SK-N-SH (cell line): Measurements from ENCODE around the gene TMEM266. TPM values are rescaled to one million over a fixed set of nuclear protein-coding genes. Genes with fewer than 3 reads are reported as not detected.

Source experiments
- CTCF ChIA-PET: fragments of 300-600, 350-600 bp; formaldehyde crosslinking; extraction: SDS; loops from one replicate; lab custom pipeline; 2021; lab: Yijun Ruan, JAX
- POLR2A ChIA-PET: fragments of 350-600 bp; sonication (Branson Sonifier 250); formaldehyde crosslinking; extraction: SDS; loops from one replicate; lab custom pipeline; 2020; ENCODE audit warnings: antibody characterized with exemption, inconsistent platforms; lab: Yijun Ruan, JAX
- DNase-seq: peaks from one replicate; pipeline ENCODE4 v3.0.0; 2012
- H2AFZ ChIP-seq: fragments of 200-600 bp; sonication (generic); 2 replicates; pipeline ENCODE4 v1.8.1; 2016; ENCODE audit warnings: antibody characterized with exemption, mild to moderate bottlenecking, low read depth
- H3F3A ChIP-seq: fragments of 200-600 bp; sonication (generic); replicated peaks from 2 replicates; pipeline ENCODE3; 2016; ENCODE audit warnings: antibody characterized with exemption, mild to moderate bottlenecking; ENCODE audit not compliant: insufficient read depth
- H3K27ac ChIP-seq, 2 experiments: fragments of 200-500 bp in 1 of 2; fragments of 200-600 bp in 1 of 2; sonication (Bioruptor generic) in 1 of 2; sonication (generic), shearing (Covaris generic) in 1 of 2; 2 replicates each; pipeline versions ENCODE4 v1.5.1 to v1.6.1; 2014 to 2016; ENCODE audit warnings: low read depth in 2 of 2, inconsistent platforms in 1 of 2, low read length in 1 of 2, mild to moderate bottlenecking in 1 of 2, mixed read lengths in 1 of 2
- H3K27me3 ChIP-seq: fragments of 200-600 bp; sonication (generic), shearing (Covaris generic); 2 replicates; pipeline ENCODE4 v1.6.1; 2016; ENCODE audit warnings: mixed run types; ENCODE audit not compliant: insufficient read depth
- H3K36me3 ChIP-seq, 2 experiments: fragments of 200-500 bp in 1 of 2; fragments of 200-600 bp in 1 of 2; sonication (Bioruptor generic) in 1 of 2; sonication (generic) in 1 of 2; replicated peaks in 1 of 2; 2 replicates each; pipeline versions ENCODE3 to v1.5.1; 2014 to 2016; ENCODE audit warnings: low read length in 1 of 2, mild to moderate bottlenecking in 1 of 2; ENCODE audit not compliant: insufficient read depth in 2 of 2, control insufficient read depth in 1 of 2
- H3K4me1 ChIP-seq, 2 experiments: fragments of 200-500 bp in 1 of 2; fragments of 200-600 bp in 1 of 2; sonication (Bioruptor generic) in 1 of 2; sonication (generic), shearing (Covaris generic) in 1 of 2; 2 replicates each; pipeline versions ENCODE4 v1.5.1 to v1.6.1; 2014 to 2016; ENCODE audit warnings: low read depth in 1 of 2, low read length in 1 of 2, mixed run types in 1 of 2; ENCODE audit not compliant: insufficient read depth in 2 of 2, control insufficient read depth in 1 of 2
- H3K4me2 ChIP-seq: fragments of 200-600 bp; sonication (generic), shearing (Covaris generic); 2 replicates; pipeline ENCODE4 v1.6.1; 2017; ENCODE audit warnings: mixed run types
- H3K4me3 ChIP-seq, 2 experiments: fragments of 200-500 bp in 1 of 2; fragments of 200-600 bp in 1 of 2; sonication (Bioruptor generic) in 1 of 2; sonication (generic), shearing (Covaris generic) in 1 of 2; 2 replicates each; pipeline versions ENCODE4 v1.5.1 to v1.8.1; 2014 to 2016; ENCODE audit warnings: low read depth in 2 of 2, inconsistent platforms in 1 of 2, low read length in 1 of 2, mild to moderate bottlenecking in 1 of 2, mixed read lengths in 1 of 2, moderate library complexity in 1 of 2
- H3K79me2 ChIP-seq: fragments of 200-600 bp; sonication (generic); 2 replicates; pipeline ENCODE4 v1.8.1; 2017; ENCODE audit warnings: mild to moderate bottlenecking; ENCODE audit not compliant: insufficient read depth
- H3K9ac ChIP-seq: fragments of 200-600 bp; sonication (generic); 2 replicates; pipeline ENCODE4 v1.6.1; 2017; ENCODE audit warnings: mixed run types
- H3K9me2 ChIP-seq: fragments of 200-600 bp; sonication (generic); 2 replicates; pipeline ENCODE4 v1.6.1; 2017; ENCODE audit warnings: mixed run types
- H3K9me3 ChIP-seq: fragments of 200-600 bp; sonication (generic); 2 replicates; pipeline ENCODE4 v1.6.1; 2017; ENCODE audit warnings: mixed run types, mild to moderate bottlenecking, moderate library complexity
- H4K20me1 ChIP-seq: fragments of 200-600 bp; sonication (generic); 2 replicates; pipeline ENCODE4 v1.6.1; 2017; ENCODE audit warnings: mild to moderate bottlenecking, mixed run types; ENCODE audit not compliant: insufficient read depth
- CHD2 ChIP-seq: fragments of 150-350 bp; IDR thresholded peaks from 2 replicates; pipeline ENCODE4 v1.6.1; 2018; ENCODE audit warnings: low read length; ENCODE audit not compliant: partially characterized antibody
- EP300 ChIP-seq, 2 experiments: IDR thresholded peaks; 2 replicates each; pipeline versions ENCODE4 v1.4.0 to v1.6.1; 2012; ENCODE audit warnings: borderline replicate concordance in 1 of 2, low read depth in 1 of 2, low read length in 1 of 2
- FOSL2 ChIP-seq: IDR thresholded peaks from 2 replicates; pipeline ENCODE4 v1.4.0; 2012; ENCODE audit warnings: low read depth, mild to moderate bottlenecking, moderate library complexity, borderline replicate concordance
- FOXM1 ChIP-seq: IDR thresholded peaks from 2 replicates; pipeline ENCODE4 v1.4.0; 2012; ENCODE audit warnings: low read depth, mild to moderate bottlenecking
- GATA2 ChIP-seq: sonication (generic); formaldehyde crosslinking; IDR thresholded peaks from 2 replicates; pipeline ENCODE4 v1.5.0; 2020; ENCODE audit warnings: mild to moderate bottlenecking, missing genetic modification reagents
- JUND ChIP-seq: IDR thresholded peaks from 2 replicates; pipeline ENCODE4 v1.4.0; 2012
- MEF2A ChIP-seq: IDR thresholded peaks from 2 replicates; pipeline ENCODE4 v1.4.0; 2012; ENCODE audit warnings: low read depth, borderline replicate concordance
- MXI1 ChIP-seq: IDR thresholded peaks from 2 replicates; pipeline ENCODE4 v1.6.1; 2012; ENCODE audit warnings: mild to moderate bottlenecking, low read depth, low read length, improper control_type of control experiment
- PBX3 ChIP-seq: IDR thresholded peaks from 2 replicates; pipeline ENCODE4; 2012
- POLR2AphosphoS5 ChIP-seq: IDR thresholded peaks from 2 replicates; pipeline ENCODE4 v1.6.1; 2012; ENCODE audit warnings: low read depth, low read length
- RAD21 ChIP-seq: IDR thresholded peaks from 2 replicates; pipeline ENCODE4 v1.6.1; 2012; ENCODE audit warnings: mild to moderate bottlenecking, low read length
- REST ChIP-seq: IDR thresholded peaks from 2 replicates; pipeline ENCODE4 v1.6.1; 2012; ENCODE audit warnings: mild to moderate bottlenecking, low read depth, low read length, moderate library complexity
- RXRA ChIP-seq: IDR thresholded peaks from 2 replicates; pipeline ENCODE4 v1.4.0; 2012; ENCODE audit warnings: low read depth, mild to moderate bottlenecking, borderline replicate concordance
- SIN3A ChIP-seq: IDR thresholded peaks from 2 replicates; pipeline ENCODE4 v1.6.1; 2012; ENCODE audit warnings: low read depth, mild to moderate bottlenecking, low read length, moderate library complexity, borderline replicate concordance
- TAF1 ChIP-seq: IDR thresholded peaks from 2 replicates; pipeline ENCODE4 v1.6.1; 2012; ENCODE audit warnings: low read depth, mild to moderate bottlenecking, low read length, moderate library complexity, borderline replicate concordance
- TCF12 ChIP-seq: IDR thresholded peaks from 2 replicates; pipeline ENCODE4 v1.4.0; 2012
- USF1 ChIP-seq: IDR thresholded peaks from 2 replicates; pipeline ENCODE4 v1.4.0; 2012; ENCODE audit warnings: low read depth, borderline replicate concordance
- WGBS: methylation state at CpG from one replicate; pipeline ENCODE4 v1.1.6; 2017; ENCODE audit warnings: low lambda C conversion rate; 5-methylcytosine and 5-hydroxymethylcytosine counted together
- polyA plus RNA-seq, 3 experiments: library from polyadenylated mRNA; depleted of rRNA; stranded (reverse); fragments of >200 nt; gene quantifications; 2 replicates each; pipeline ENCODE4 v1.2.3, GENCODE V29; 2012

TMEM266 gene
- polyA plus RNA-seq, 1 of the 3 experiments (the other 2 are of a cell fraction), result 0.07 TPM

- Histone ChIP-seq H3K4me1 (no peaks in the 10 kb centered on the region; a peak in 1 of 4 replicates), H3K27ac (no peak overlapping the region), H3K9me3 (no peaks in the 10 kb centered on the region), H3K36me3 (no peaks in the 10 kb centered on the region), H3F3A (no peaks in the 10 kb centered on the region), H3K79me2 (no peaks in the 10 kb centered on the region), H3K4me2 (no peak overlapping the region), H3K27me3 (no peaks in the 10 kb centered on the region), H4K20me1 (no peaks in the 10 kb centered on the region), H3K9me2 (no peaks in the 10 kb centered on the region), H3K4me3 (no peak overlapping the region), H3K9ac (no peak overlapping the region), H2AFZ (no peak overlapping the region)
- DNase-seq, result no peak
- POLR2A ChIA-PET, result no interaction called here
- CTCF ChIA-PET, result interaction anchor here (1.1 to 2.6 kb wide), 2 partner anchors 25 to 27 kb away, joined by 3 to 11 read pairs; no protein-coding TSS in a partner anchor
- TF ChIP-seq SIN3A (no peak), POLR2AphosphoS5 (no peak), GATA2 (no peak)
- 66% methylated on average over 5 of the region's 8 CpGs for WGBS
Observed at GRCh38 chr15:76175442-76175841, 115.7 kb downstream of the TMEM266 start.

- Histone ChIP-seq H3K9me2 (no peaks in the 10 kb centered on the region), H3F3A (no peaks in the 10 kb centered on the region), H3K79me2 (no peaks in the 10 kb centered on the region), H3K9ac (no peak overlapping the region), H3K4me3 (no peak overlapping the region), H3K27ac (no peak overlapping the region), H2AFZ (no peak overlapping the region), H4K20me1 (no peaks in the 10 kb centered on the region), H3K4me1 (no peaks in the 10 kb centered on the region; a peak in 1 of 4 replicates), H3K9me3 (no peaks in the 10 kb centered on the region), H3K27me3 (no peaks in the 10 kb centered on the region), H3K4me2 (no peak overlapping the region), H3K36me3 (no peaks in the 10 kb centered on the region)
- DNase-seq, result no peak
- ChIA-PET CTCF (interaction anchor here (2.6 kb wide), 1 partner anchor 28 kb away, joined by 11 read pairs; no protein-coding TSS in a partner anchor), POLR2A (no interaction called here)
- no peak for TF ChIP-seq TAF1
- no peak for TF ChIP-seq POLR2AphosphoS5
- no peak for TF ChIP-seq RXRA
- TF ChIP-seq CHD2, result no peak
- WGBS, result 68% methylated on average over 2 of the region's 10 CpGs
Observed at GRCh38 chr15:76176059-76176458, 116.3 kb downstream of the TMEM266 start.

GRCh38 chr15:76176487-76177085 is 116.8 kb downstream of the TMEM266 start:
- H4K20me1 ChIP-seq, result no peaks in the 10 kb centered on the region
- no peaks in the 10 kb centered on the region for H3K9me2 ChIP-seq
- no peaks in the 10 kb centered on the region for H3K36me3 ChIP-seq
- no peak for DNase-seq
- no peak overlapping the region for H2AFZ ChIP-seq
- no peak overlapping the region for H3K27ac ChIP-seq
- POLR2A ChIA-PET, result no interaction called here
- H3K9me3 ChIP-seq, result no peaks in the 10 kb centered on the region
- H3K79me2 ChIP-seq, result no peaks in the 10 kb centered on the region
- H3K27me3 ChIP-seq, result no peaks in the 10 kb centered on the region
- H3K4me3 ChIP-seq, result no peak overlapping the region
- 71% methylated on average over 6 of the region's 15 CpGs for WGBS
- H3K4me1 ChIP-seq, result no peaks in the 10 kb centered on the region; a peak in 1 of 4 replicates
- H3K9ac ChIP-seq, result no peak overlapping the region
- H3K4me2 ChIP-seq, result no peak overlapping the region
- H3F3A ChIP-seq, result no peaks in the 10 kb centered on the region
- CTCF ChIA-PET, result no interaction called here
- TF ChIP-seq PBX3 (no peak), SIN3A (no peak), EP300 (IDR thresholded peaks at IDR 0.05; ENCODE audit: borderline replicate concordance in 1 of 2, low read depth in 1 of 2, low read length in 1 of 2) (no peak), JUND (no peak), FOXM1 (no peak), TCF12 (no peak), MEF2A (no peak), TAF1 (no peak), USF1 (no peak), RAD21 (no peak), MXI1 (no peak), REST (no peak), FOSL2 (no peak)
